EH (cell line): Measurements from ENCODE around the gene ASPN.

ENCODE experiments used
- DNase-seq: peaks from one replicate; pipeline ENCODE4 v3.0.0-alpha.2; 2015; ENCODE audit warnings: low read depth

Gene ASPN

GRCh38 chr9:92411157-92411556 lies 71.1 kb downstream of the ASPN start:
- peak; percentile 15 for DNase-seq

GRCh38 chr9:92408747-92409478 lies 73.4 kb downstream of the ASPN start:
- no peak for DNase-seq

- DNase-seq: peak; percentile 31
Observed at GRCh38 chr9:92407818-92408217, 74.5 kb downstream of the ASPN start.

- DNase-seq: no peak
Observed at GRCh38 chr9:92406477-92406876, 75.8 kb downstream of the ASPN start.
